ENCODE data around the gene CWC27.

Gene CWC27

DNA sequence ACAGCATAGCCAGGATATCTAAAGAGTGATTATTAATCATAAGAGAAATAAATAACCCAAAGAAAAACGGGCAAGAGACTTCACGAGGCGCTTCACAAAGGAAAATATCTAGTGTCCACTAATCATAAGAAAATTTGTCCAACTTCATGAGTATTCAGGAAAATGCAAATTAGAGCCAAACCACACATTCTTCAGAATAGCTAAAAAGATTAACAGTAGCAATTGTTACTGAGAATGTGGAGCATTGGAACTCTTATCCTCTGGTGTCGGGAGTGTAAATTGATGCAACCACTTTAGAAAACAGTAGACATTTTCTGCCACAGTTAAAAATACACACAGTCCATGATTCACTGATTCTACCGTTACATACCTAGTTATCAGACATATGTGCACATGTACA lies 145.7 kb downstream of the CWC27 start:
- peak; percentile 51 to 61 for DNase-seq (ENCODE audit: low read depth in 2 of 2)

DNA sequence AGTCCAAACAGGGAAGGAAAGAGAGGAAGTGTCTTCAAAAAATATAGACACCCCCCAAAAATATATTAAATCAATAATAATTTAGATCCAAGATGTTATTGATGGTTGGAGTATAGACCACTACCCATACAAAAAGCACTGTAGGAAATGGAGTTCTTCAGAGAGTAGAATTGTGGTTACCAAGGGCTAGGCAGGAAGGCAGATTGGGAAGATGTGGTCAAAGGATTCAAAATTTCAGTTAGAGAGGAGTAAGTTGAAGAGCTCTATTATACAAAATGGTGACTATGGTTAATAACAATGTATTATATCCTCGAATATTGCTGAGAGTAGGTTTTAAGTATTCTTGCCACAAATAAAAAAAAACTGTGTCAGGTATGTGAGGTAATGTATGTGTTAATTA lies 149.4 kb downstream of the CWC27 start:
- H3K4me3 ChIP-seq (replicated peaks in 1 of 2; ENCODE audit: low read depth in 2 of 2, low read length in 2 of 2), result no peak overlapping the region
- TF ChIP-seq, protein P1, sequence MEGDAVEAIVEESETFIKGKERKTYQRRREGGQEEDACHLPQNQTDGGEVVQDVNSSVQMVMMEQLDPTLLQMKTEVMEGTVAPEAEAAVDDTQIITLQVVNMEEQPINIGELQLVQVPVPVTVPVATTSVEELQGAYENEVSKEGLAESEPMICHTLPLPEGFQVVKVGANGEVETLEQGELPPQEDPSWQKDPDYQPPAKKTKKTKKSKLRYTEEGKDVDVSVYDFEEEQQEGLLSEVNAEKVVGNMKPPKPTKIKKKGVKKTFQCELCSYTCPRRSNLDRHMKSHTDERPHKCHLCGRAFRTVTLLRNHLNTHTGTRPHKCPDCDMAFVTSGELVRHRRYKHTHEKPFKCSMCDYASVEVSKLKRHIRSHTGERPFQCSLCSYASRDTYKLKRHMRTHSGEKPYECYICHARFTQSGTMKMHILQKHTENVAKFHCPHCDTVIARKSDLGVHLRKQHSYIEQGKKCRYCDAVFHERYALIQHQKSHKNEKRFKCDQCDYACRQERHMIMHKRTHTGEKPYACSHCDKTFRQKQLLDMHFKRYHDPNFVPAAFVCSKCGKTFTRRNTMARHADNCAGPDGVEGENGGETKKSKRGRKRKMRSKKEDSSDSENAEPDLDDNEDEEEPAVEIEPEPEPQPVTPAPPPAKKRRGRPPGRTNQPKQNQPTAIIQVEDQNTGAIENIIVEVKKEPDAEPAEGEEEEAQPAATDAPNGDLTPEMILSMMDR (IDR thresholded peaks at IDR 0.05; ENCODE audit: low read depth, low read length), result no peak
- no peak for DNase-seq (ENCODE audit: low read depth in 2 of 2)

More for the DNA sequence above, 145.7 kb downstream of the CWC27 start:
- TF ChIP-seq, protein P1 (IDR thresholded peaks at IDR 0.05; ENCODE audit: low read depth, low read length), result no peak
- no peak overlapping the region for H3K4me3 ChIP-seq (replicated peaks in 1 of 2; ENCODE audit: low read depth in 2 of 2, low read length in 2 of 2)

DNA sequence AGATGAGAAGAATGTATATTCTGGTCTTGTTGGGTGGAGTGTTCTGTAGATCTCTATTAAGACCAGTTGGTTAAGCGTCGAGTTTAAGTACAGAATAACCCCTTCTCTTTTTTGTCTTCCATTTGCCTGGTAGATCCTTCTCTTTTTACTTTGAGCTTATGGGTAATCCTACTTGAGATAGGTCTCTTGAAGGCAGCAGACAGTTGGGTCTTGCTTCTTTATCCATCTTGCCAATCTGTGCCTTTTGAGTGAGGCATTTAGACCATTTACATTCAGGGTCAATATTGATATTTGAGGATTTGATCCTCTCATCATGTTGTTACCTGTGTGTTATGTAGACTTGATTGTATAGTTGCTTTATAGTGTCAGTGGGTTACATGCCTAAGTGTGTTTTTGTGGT lies 152.7 kb downstream of the CWC27 start:
- TF ChIP-seq, protein P1 (IDR thresholded peaks at IDR 0.05; ENCODE audit: low read depth, low read length), result no peak
- no peak for DNase-seq (ENCODE audit: low read depth in 2 of 2)
- no peak overlapping the region for H3K4me3 ChIP-seq (replicated peaks in 1 of 2; ENCODE audit: low read depth in 2 of 2, low read length in 2 of 2)

DNA sequence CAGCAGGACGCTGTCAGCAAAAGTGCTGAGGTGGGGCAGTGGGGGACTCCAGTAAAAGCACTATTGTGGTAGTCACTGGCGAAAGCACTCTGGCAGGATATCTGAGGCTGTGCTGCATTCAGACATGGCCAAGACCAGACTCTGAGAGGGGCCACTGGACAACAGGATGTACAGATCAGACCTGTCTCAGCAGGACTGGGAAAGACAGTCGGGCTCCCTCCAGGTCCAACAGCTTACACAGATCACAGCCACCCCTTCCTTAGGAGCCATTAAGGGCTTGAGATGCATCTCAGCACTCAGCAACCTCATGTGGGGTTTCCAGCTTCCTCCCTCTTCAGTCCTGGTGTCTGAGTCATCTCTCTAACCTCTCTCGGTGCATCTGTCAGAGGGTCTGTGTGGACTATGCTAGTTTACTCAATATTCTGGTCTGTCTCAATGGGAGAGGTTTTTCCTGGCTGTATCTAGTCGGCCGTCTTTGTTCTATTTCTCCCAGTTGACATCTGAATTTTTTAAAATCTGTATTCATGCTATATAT lies 154.5 kb downstream of the CWC27 start:
- peak; percentile 22 to 62 for DNase-seq (ENCODE audit: low read depth in 2 of 2)
- TF ChIP-seq, protein P1 (IDR thresholded peaks at IDR 0.05; ENCODE audit: low read depth, low read length), result no peak
- H3K4me3 ChIP-seq (replicated peaks in 1 of 2; ENCODE audit: low read depth in 2 of 2, low read length in 2 of 2), result no peak overlapping the region

DNA sequence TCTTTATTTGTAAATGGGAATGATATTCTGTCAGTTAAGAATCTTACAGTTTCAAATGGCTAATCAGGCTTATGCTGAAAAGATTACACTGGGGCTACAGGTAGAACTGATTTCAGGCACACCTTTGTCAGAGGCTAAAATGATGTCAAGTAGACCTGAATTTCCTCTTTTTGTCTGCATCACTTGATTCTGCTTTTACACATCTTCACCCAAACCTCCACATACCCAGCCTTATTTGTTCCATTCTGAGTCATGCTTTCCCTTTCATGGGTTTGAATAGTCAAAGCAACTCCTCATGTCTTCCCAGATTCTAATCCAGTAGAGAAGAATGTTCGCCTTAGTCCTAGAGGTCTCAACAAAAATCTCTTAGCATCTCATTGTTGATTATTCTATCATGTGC lies 156.4 kb downstream of the CWC27 start:
- TF ChIP-seq, protein P1 (IDR thresholded peaks at IDR 0.05; ENCODE audit: low read depth, low read length), result no peak
- DNase-seq (ENCODE audit: low read depth in 2 of 2), result no peak
- H3K4me3 ChIP-seq (replicated peaks in 1 of 2; ENCODE audit: low read depth in 2 of 2, low read length in 2 of 2), result no peak overlapping the region

DNA sequence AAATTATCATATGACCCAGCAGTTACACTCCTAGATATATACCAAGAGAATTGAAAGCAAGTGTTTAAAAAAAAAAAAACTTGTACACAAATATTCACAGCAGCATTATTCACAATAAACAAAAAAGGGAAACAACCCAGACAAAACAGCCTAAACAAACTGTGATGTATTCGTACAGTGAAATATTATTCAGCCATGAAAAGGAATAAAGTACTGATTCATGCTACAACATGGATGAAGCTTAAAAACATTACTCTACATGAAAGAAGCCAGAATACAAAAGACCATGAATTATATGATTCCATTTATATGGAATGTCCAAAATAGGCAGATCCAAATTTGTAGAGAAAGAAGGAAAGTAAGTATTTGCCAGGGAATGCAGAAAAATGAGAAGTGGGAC lies 161.1 kb downstream of the CWC27 start:
- TF ChIP-seq, protein P1 (IDR thresholded peaks at IDR 0.05; ENCODE audit: low read depth, low read length), result no peak
- no peak overlapping the region for H3K4me3 ChIP-seq (replicated peaks in 1 of 2; ENCODE audit: low read depth in 2 of 2, low read length in 2 of 2)
- no peak for DNase-seq (ENCODE audit: low read depth in 2 of 2)
